Measurements from ENCODE around the gene CNTN5.

CNTN5 gene

GRCh38 chr11:99509863-99510262, 489.1 kb downstream of the CNTN5 start:
- no peak for DNase-seq (ENCODE audit: low read depth in 2 of 2)

DNA sequence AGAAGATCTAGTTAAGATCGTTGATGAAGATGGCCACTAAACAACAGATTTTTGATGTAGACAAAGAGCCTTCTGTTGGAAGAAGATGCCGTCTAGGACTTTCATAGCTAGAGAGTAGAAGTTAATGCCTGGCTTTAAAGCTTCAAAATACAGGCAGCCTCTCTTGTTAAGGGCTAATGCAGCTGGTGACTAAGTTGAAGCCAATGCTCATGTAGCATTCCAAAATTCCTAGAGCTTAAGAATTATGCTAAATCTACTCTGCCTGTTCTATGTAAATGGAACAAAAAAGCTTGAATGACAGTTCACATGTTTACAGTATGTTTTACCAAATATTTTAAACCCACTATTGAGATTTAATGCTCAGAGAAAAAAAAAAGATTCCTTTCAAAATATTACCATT, 492.6 kb downstream of the CNTN5 start:
- DNase-seq (ENCODE audit: low read depth in 2 of 2), result no peak

DNA sequence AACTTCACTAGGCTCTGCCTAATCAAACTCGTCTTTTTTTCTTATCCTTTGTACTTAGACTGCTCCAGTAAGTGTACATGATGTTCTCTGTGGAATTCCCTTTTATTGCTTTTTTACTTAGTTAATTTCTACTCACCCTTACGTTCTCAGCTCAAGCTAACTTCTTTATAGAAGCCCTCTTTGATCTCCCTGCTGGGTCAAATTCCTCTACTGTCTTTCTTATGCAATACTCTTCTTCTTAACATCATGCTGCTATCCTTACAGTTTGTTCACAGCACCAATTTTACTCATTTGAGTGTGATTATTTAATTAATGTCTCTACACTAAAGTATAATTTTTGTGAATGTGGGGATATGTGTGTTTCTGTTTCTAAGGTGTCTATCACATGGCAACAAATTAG, 498.3 kb downstream of the CNTN5 start:
- no peak for DNase-seq (ENCODE audit: low read depth in 2 of 2)

DNA sequence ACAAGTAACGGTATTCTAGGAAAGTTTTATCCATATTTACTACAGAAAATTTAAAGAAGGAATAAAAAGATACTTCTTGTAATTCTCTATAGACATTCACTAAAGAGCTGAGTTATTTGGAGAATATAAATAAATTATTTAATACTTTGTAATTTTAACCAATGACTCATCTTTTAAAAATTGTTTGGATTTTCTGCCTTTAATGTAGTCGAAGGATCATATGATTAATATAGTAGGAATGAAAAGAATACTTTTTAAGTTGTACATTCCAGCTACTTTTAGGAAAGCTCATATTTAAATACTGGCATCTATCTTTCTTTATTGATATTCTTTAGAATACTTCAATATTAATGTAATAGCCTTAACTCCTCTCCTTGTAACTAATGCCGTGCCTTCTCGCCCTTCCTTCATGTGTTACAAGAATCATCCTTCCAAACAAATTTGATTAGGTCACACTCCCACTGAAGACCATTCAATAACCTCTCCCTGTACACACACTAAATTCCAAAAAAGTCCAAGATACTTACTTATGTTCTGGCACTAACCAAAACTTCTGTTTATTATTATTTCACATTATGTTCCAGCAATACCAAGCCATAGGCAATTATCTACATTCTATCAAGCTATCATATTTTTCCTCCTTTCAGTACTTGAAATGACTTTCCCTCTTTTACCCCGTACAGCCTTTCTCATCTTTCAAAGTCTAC, 501.9 kb downstream of the CNTN5 start:
- DNase-seq (ENCODE audit: low read depth in 2 of 2), result no peak

DNA sequence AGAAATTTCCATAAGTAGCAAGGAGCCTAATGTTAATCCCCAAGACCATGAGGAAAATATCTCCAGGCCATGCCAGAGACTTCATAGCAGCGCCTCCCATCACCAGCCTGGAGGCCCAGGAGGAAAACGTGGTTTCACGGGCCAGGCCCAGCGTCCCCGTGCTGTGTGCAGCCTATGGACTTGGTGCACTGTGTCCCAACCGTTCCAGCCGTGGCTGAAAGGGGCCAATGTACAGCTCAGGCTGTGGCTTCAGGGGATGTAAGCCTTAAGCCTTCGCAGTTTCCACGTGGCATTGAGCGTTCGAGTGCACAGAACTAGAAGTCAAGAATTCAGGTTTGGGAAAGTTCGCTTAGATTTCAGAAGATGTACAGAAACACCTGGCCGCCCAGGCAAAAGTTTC, 510.7 kb downstream of the CNTN5 start:
- DNase-seq (ENCODE audit: low read depth in 2 of 2), result no peak

DNA sequence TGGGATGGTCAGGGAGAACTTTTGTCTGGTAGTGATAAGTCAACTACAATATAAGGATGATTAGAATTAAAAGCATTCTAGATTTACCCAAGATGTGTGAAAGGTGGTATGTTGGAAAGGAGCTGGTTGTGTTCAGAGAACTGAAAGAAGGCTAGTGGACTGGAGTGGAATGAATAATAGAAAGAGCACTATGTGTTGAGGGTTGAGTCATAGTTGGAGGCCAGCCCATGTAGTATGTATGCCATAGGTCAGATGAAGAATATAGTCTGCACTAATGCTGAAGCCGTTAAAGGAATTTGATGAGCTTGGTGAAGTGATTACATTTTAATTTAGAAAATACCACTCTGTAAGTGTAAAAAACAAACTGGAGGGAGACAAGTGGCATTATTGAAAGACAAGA, 514.1 kb downstream of the CNTN5 start:
- DNase-seq (ENCODE audit: low read depth in 2 of 2), result no peak

GRCh38 chr11:99535406-99535805, 514.7 kb downstream of the CNTN5 start:
- DNase-seq (ENCODE audit: low read depth in 2 of 2), result no peak

- no peak for DNase-seq (ENCODE audit: low read depth in 2 of 2)
Measured at GRCh38 chr11:99535819-99536218, 515.1 kb downstream of the CNTN5 start.

DNA sequence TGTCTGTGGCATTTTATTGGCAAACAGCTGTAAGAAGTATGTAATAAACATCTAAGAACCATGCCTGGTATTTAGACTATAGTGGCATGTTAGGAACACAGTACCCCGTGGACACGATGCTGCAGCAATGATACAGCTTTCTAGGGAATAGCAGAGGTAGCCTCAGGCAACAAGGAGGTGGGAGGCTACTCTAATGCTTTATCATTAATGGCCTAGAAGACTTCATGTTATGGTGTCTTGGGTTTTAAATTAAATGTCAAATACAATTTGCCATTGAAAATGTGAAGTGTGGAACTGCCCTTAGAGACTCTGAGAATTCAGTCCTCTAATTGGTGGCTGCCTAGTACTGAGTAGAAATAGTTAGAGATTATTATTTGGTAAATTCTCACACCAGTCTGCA, 516.9 kb downstream of the CNTN5 start:
- no peak for DNase-seq (ENCODE audit: low read depth in 2 of 2)

GRCh38 chr11:99545616-99546015, 524.9 kb downstream of the CNTN5 start:
- no peak for DNase-seq (ENCODE audit: low read depth in 2 of 2)

- DNase-seq (ENCODE audit: low read depth in 2 of 2), result no peak
Measured at GRCh38 chr11:99548264-99548663, 527.5 kb downstream of the CNTN5 start.

DNA sequence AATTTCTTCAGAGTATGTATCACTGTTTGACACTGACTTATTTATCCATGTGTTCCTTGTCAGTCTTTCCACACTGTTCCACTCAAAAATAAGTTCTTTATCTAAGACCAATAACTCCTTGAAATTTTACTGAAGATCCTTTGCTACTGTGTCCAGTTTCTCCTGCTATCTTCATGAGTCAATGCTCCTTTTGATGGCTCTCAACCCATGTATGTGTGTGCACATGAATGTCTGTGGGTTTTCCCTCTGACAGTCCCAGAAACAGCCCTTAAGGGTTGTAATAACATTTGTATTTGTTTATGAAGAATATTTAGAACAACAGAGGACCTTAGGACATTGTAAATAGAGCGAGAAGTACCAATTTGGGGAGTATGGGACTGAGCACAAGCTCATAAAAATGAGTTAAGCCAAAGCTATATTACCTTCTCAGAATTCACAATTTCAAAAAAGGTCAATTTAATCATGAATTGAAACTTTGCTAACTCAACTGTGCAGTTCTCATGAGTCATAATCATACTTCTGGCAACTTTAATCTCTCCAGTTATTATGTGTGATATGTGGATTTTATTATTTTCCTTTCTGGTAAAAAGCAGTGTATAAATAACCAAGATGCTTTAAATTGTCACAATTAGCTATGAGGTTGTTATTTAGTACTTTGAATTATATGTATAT, 533.6 kb downstream of the CNTN5 start:
- no peak for DNase-seq (ENCODE audit: low read depth in 2 of 2)

- DNase-seq (ENCODE audit: low read depth in 2 of 2), result no peak
Measured at GRCh38 chr11:99555486-99555885, 534.7 kb downstream of the CNTN5 start.

- DNase-seq (ENCODE audit: low read depth in 2 of 2), result no peak
Measured at GRCh38 chr11:99565333-99565732, 544.6 kb downstream of the CNTN5 start.

DNA sequence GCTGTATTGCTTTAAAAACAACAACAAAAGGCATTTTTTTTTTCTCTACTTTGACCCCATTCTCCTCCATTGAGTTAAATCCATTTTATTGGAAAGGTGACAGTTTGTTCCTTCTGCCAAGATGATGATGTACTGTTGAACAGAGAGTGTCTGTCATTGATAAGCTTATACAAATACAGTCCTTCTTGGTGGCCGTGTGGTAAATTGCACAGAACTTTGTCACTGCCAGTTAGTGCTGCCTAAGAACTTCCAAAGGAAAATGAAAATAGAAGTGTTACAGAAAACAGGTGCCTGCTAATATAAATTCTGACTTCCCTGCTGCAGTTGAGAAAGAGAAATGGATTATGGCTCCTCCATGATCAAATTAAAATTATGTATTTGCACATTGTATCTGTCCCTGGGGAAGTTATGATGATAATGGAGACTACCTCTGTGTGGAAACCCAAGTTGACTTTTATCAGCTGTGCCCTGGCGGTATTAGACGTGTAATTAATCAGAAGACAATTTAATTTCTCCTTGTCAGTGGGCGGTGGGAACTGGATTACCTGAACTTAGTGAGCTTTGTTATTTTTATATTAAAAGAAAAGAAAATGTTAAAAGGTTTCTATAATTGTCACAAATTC, 546.7 kb downstream of the CNTN5 start:
- no peak for DNase-seq (ENCODE audit: low read depth in 2 of 2)

DNA sequence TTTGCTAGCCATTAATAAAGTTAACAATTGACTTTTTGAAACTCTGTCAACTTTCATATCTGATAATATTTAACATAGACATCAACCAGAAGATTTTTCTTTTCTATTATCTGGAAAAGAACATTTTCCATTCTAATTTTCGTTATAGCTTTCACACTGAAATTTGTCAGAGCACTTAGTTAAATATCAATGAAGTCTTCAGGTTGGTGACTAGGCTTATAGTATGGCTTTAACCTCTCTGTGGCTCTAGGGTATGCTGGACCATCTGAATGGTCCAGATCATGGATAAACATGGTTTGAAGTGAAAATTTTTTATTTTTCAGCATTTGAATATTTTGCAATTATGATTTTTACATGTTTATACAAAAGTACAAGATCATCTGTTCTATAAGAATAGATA, 548.1 kb downstream of the CNTN5 start:
- no peak for DNase-seq (ENCODE audit: low read depth in 2 of 2)

DNA sequence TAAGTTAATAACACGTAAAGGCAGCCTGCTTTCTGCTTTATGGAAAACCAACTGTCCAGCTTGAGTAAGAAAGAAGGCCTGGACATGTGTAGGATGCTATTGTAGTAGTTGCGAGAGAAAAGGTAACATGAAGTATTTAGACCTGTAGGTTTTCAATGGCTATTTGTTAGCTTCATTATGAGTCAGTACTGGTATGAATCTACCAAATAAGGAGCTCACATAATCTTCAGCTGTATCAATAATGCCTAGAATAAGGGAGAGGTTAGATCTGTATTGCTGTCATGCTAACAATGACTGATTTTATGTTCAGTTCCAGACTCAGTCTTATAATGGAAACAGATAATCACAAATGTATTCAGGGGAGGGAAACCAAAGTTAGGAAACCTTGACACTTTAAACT, 550.3 kb downstream of the CNTN5 start:
- no peak for DNase-seq (ENCODE audit: low read depth in 2 of 2)

- DNase-seq (ENCODE audit: low read depth in 2 of 2), result no peak
Measured at GRCh38 chr11:99584830-99585229, 564.1 kb downstream of the CNTN5 start.

DNA sequence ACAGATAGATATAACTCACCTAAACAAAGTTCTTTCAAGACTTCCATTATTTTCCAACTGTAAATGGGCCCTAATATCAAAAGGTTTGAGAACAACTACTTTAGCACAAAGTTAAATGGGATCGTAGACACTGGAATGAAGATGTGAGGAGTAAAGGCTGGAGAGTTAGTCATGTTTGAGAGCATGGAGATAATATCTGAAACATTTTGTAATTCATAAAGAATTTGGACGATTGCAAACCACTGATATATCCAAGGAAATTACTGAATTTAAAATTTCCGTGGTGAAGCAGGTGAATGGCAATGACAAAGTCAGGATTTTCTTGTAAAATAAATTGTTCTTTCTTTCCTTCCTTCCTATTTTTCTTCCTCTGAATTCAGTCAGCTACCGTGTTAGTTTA, 564.9 kb downstream of the CNTN5 start:
- DNase-seq (ENCODE audit: low read depth in 2 of 2), result no peak

DNA sequence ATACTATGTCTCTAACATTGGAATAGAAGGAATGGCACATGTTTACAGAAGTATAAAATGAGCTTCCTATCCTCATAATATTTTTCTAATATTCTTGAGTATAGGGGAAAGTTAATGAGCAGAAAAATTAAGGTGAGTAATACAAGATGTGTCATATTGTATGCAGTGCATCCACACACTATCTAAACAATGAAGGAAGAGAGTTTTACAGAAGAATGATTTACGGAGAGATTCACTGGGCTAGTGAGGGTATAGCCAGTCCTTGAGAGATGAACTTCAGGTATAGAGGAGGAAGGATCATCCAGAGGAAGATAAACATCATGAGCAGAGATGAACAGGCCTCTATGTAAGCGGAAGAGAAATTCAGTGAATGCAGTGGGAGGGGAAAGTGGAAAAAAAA, 569.0 kb downstream of the CNTN5 start:
- DNase-seq (ENCODE audit: low read depth in 2 of 2), result no peak

DNA sequence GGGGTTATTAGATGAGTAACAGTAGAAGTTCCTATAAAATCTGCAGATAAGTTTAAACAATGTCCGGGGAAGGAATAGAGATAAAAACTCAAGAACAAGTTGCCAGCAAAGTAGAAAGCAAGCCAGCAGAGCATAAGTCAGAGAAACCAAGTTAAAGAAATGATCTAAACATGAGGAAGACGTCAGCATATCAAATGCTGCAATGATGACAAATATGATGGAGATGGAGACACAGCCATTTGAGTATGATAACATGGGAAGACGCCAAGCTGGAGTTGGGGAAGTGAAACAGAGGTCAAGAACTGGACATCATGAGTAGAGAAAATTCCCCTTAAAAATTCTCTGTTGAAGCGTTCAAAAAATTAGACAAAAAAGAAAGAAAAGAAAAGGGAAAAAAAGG, 571.5 kb downstream of the CNTN5 start:
- no peak for DNase-seq (ENCODE audit: low read depth in 2 of 2)

GRCh38 chr11:99593197-99593596, 572.4 kb downstream of the CNTN5 start:
- DNase-seq (ENCODE audit: low read depth in 2 of 2), result no peak

DNA sequence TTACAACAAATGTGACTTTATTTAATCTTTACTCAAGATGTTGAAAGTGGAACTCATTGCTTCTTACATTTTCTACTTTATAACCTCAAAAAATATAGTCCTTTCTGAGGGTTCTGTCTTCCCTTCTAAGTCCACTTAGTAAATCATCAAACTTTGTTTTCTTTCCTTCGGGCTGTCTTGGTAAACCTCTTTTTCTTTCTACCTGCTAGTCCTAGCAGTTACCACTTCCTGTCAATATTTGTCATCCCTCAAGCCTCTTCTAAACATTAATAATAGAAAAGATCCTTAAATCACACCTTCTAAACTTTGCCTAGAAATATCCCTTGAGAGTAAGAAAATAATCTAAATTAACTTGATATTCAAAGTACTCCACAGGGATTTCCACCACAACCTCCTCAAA, 580.4 kb downstream of the CNTN5 start:
- DNase-seq (ENCODE audit: low read depth in 2 of 2), result no peak
